T1000 (cell line): ENCODE measurements around the gene SORBS1.

ENCODE experiments used
- DNase-seq: peaks from one replicate; lab custom pipeline; 2025; ENCODE audit warnings: mixed read lengths; lab: John Stamatoyannopoulos, UW

Gene SORBS1

GRCh38 chr10:95565336-95565735 lies 4.2 kb upstream of the SORBS1 start:
- no peak for DNase-seq

GRCh38 chr10:95564291-95564690 lies 3.1 kb upstream of the SORBS1 start:
- no peak for DNase-seq

GRCh38 chr10:95562341-95562965 lies 1.3 kb upstream of the SORBS1 start:
- DNase-seq = no peak

- no peak for DNase-seq
These were observed 650 bp upstream of the SORBS1 start for GRCh38 chr10:95561864-95562177.

- no peak for DNase-seq
These were observed 644 bp downstream of the SORBS1 start for GRCh38 chr10:95560278-95561176.

- no peak for DNase-seq
These were observed 1.3 kb downstream of the SORBS1 start for GRCh38 chr10:95559896-95560277.

GRCh38 chr10:95559471-95559870 lies 1.7 kb downstream of the SORBS1 start:
- no peak for DNase-seq

- DNase-seq = no peak
These were observed 2.4 kb downstream of the SORBS1 start for GRCh38 chr10:95558593-95559320.

GRCh38 chr10:95556994-95557767 lies 4.0 kb downstream of the SORBS1 start:
- no peak for DNase-seq

- no peak for DNase-seq
These were observed 7.5 kb downstream of the SORBS1 start for GRCh38 chr10:95553674-95554073.

- no peak for DNase-seq
These were observed 8.4 kb downstream of the SORBS1 start for GRCh38 chr10:95552679-95553342.

GRCh38 chr10:95550073-95550672 lies 11.0 kb downstream of the SORBS1 start:
- no peak for DNase-seq

- DNase-seq = no peak
These were observed 13.3 kb downstream of the SORBS1 start for GRCh38 chr10:95547791-95548435.

GRCh38 chr10:95547197-95547596 lies 14.0 kb downstream of the SORBS1 start:
- no peak for DNase-seq

- DNase-seq = no peak
These were observed 15.2 kb downstream of the SORBS1 start for GRCh38 chr10:95545981-95546380.

- no peak for DNase-seq
These were observed 16.2 kb downstream of the SORBS1 start for GRCh38 chr10:95544783-95545500.

- no peak for DNase-seq
These were observed 17.7 kb downstream of the SORBS1 start for GRCh38 chr10:95543459-95543858.

GRCh38 chr10:95542761-95543160 lies 18.4 kb downstream of the SORBS1 start:
- DNase-seq = no peak

- no peak for DNase-seq
These were observed 18.8 kb downstream of the SORBS1 start for GRCh38 chr10:95542330-95542729.

- no peak for DNase-seq
These were observed 20.6 kb downstream of the SORBS1 start for GRCh38 chr10:95540514-95541052.
